Mammary epithelial cell (primary cell): ENCODE results near the gene SLC12A4.
"Not testable (repeated sequence)": the region's sequence is repeated elsewhere in the genome, so short reads cannot be mapped to it uniquely, and the experiment has no call there.

Experiments
- EZH2 ChIP-seq: IDR thresholded peaks from 2 replicates; pipeline ENCODE4 v1.6.1; 2012; ENCODE audit warnings: low read length, inconsistent platforms, borderline replicate concordance
- TF ChIP-seq, protein P1 (sequence below), 2 donors: IDR thresholded peaks in 1 of 2; conservative IDR thresholded peaks in 1 of 2; 2 replicates each; pipeline ENCODE4 v1.5.1; 2011 to 2012; ENCODE audit warnings: inconsistent platforms in 2 of 2, low read length in 2 of 2, mild to moderate bottlenecking in 2 of 2, control low read depth in 1 of 2, low read depth in 1 of 2; ENCODE audit not compliant: insufficient read depth in 1 of 2; ENCODE audit errors: extremely low read depth in 1 of 2

DNA sequence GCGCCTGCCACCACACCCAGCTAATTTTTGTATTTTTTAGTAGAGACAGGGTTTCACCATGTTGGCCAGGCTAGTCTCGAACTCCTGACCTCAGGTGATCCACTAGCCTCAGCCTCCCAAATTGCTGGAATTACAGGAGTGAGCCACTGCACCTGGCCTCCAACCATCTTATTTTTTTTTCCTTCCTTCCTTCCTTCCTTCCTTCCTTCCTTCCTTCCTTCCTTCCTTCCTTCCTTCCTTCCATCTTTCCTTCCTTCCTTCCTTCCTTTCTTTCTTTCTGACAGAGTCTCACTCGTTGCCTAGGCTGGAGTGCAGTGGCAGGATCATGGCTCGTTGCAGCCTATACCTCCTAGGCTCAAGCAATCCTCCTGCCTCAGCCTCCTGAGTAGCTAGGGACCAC lies 41.4 kb upstream of the SLC12A4 start:
- TF ChIP-seq, protein P1, sequence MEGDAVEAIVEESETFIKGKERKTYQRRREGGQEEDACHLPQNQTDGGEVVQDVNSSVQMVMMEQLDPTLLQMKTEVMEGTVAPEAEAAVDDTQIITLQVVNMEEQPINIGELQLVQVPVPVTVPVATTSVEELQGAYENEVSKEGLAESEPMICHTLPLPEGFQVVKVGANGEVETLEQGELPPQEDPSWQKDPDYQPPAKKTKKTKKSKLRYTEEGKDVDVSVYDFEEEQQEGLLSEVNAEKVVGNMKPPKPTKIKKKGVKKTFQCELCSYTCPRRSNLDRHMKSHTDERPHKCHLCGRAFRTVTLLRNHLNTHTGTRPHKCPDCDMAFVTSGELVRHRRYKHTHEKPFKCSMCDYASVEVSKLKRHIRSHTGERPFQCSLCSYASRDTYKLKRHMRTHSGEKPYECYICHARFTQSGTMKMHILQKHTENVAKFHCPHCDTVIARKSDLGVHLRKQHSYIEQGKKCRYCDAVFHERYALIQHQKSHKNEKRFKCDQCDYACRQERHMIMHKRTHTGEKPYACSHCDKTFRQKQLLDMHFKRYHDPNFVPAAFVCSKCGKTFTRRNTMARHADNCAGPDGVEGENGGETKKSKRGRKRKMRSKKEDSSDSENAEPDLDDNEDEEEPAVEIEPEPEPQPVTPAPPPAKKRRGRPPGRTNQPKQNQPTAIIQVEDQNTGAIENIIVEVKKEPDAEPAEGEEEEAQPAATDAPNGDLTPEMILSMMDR (conservative IDR thresholded peaks at IDR 0.05 in 1 of 2, IDR thresholded peaks at IDR 0.05 in 1 of 2; ENCODE audit: extremely low read depth in 1 of 2, insufficient read depth in 1 of 2, low read depth in 1 of 2, low read length in 2 of 2) = not testable (repeated sequence)
- not testable (repeated sequence) for TF ChIP-seq EZH2
